WERI-Rb-1 (cell line): Measurements from ENCODE around the gene CCDC81.

Experiments used
- DNase-seq: peaks from one replicate; pipeline ENCODE4 v3.0.0-alpha.2; 2020
- H3K27ac ChIP-seq: fragments of 250-450 bp; sonication (Bioruptor Pico); 2 replicates; pipeline ENCODE4 v1.5.1; 2020; ENCODE audit warnings: mild to moderate bottlenecking, moderate library complexity
- H3K27me3 ChIP-seq: fragments of 250-450 bp; sonication (Bioruptor Pico); 2 replicates; pipeline ENCODE4 v1.5.1; 2021; ENCODE audit warnings: mild to moderate bottlenecking, low read depth, moderate library complexity; ENCODE audit not compliant: insufficient read depth, severe bottlenecking
- H3K36me3 ChIP-seq: fragments of 250-450 bp; sonication (Bioruptor Pico); 2 replicates; pipeline ENCODE4 v1.5.1; 2020; ENCODE audit warnings: mild to moderate bottlenecking, moderate library complexity
- H3K4me3 ChIP-seq: 2 replicates; pipeline ENCODE4 v1.5.1; 2011; ENCODE audit warnings: low read depth, mild to moderate bottlenecking, control low read depth, low read length
- H3K9me3 ChIP-seq: fragments of 250-450 bp; sonication (Bioruptor Pico); 2 replicates; pipeline ENCODE4 v1.5.1; 2021; ENCODE audit warnings: mild to moderate bottlenecking, moderate library complexity; ENCODE audit not compliant: severe bottlenecking
- CTCF ChIP-seq: IDR thresholded peaks from 2 replicates; pipeline ENCODE4 v1.5.1; 2011; ENCODE audit warnings: low read depth, mild to moderate bottlenecking, control low read depth, inconsistent platforms, low read length

The CCDC81 gene

GRCh38 chr11:86358720-86359119 lies 16.0 kb upstream of the CCDC81 start:
- no peak overlapping the region for H3K4me3 ChIP-seq
- H3K27ac ChIP-seq, result no peak overlapping the region
- DNase-seq, result no peak
- H3K9me3 ChIP-seq, result no peaks in the 10 kb centered on the region
- H3K27me3 ChIP-seq, result no peaks in the 10 kb centered on the region
- H3K36me3 ChIP-seq, result no peaks in the 10 kb centered on the region
- no peak for TF ChIP-seq CTCF

- Histone ChIP-seq H3K4me3 (no peak overlapping the region), H3K36me3 (no peaks in the 10 kb centered on the region), H3K27ac (no peak overlapping the region), H3K9me3 (no peaks in the 10 kb centered on the region), H3K27me3 (no peaks in the 10 kb centered on the region)
- no peak for DNase-seq
- peak; percentile 35 for TF ChIP-seq CTCF
Measured at GRCh38 chr11:86360775-86361395, 13.8 kb upstream of the CCDC81 start.

- DNase-seq, result no peak
- no peaks in the 10 kb centered on the region for H3K27me3 ChIP-seq
- no peaks in the 10 kb centered on the region for H3K9me3 ChIP-seq
- H3K36me3 ChIP-seq, result no peaks in the 10 kb centered on the region
- TF ChIP-seq CTCF, result no peak
- H3K27ac ChIP-seq, result no peak overlapping the region
- H3K4me3 ChIP-seq, result no peak overlapping the region
Measured at GRCh38 chr11:86363424-86363823, 11.3 kb upstream of the CCDC81 start.

GRCh38 chr11:86365546-86365945 lies 9.1 kb upstream of the CCDC81 start:
- no peak for DNase-seq
- no peaks in the 10 kb centered on the region for H3K36me3 ChIP-seq
- H3K27me3 ChIP-seq, result no peaks in the 10 kb centered on the region
- no peak overlapping the region for H3K4me3 ChIP-seq
- no peaks in the 10 kb centered on the region for H3K9me3 ChIP-seq
- TF ChIP-seq CTCF, result no peak
- no peak overlapping the region for H3K27ac ChIP-seq

- no peak overlapping the region for H3K27ac ChIP-seq
- H3K27me3 ChIP-seq, result no peaks in the 10 kb centered on the region
- DNase-seq, result no peak
- H3K9me3 ChIP-seq, result no peaks in the 10 kb centered on the region
- no peak overlapping the region for H3K4me3 ChIP-seq
- TF ChIP-seq CTCF, result no peak
- H3K36me3 ChIP-seq, result no peaks in the 10 kb centered on the region
Measured at GRCh38 chr11:86369668-86370067, 5.0 kb upstream of the CCDC81 start.

GRCh38 chr11:86370171-86370570 lies 4.5 kb upstream of the CCDC81 start:
- no peak for DNase-seq
- no peaks in the 10 kb centered on the region for H3K9me3 ChIP-seq
- no peak overlapping the region for H3K27ac ChIP-seq
- TF ChIP-seq CTCF, result no peak
- H3K4me3 ChIP-seq, result no peak overlapping the region
- H3K36me3 ChIP-seq, result no peaks in the 10 kb centered on the region
- H3K27me3 ChIP-seq, result no peaks in the 10 kb centered on the region
